EH (cell line): Measurements from ENCODE around the gene TTLL9.
"Not testable (repeated sequence)": the region's sequence is repeated elsewhere in the genome, so short reads cannot be mapped to it uniquely, and the experiment has no call there.

Source experiments
- DNase-seq: peaks from one replicate; pipeline ENCODE4 v3.0.0-alpha.2; 2015; ENCODE audit warnings: low read depth

Gene TTLL9

GRCh38 chr20:31883829-31884228 is 13.4 kb downstream of the TTLL9 start:
- no peak for DNase-seq

DNA sequence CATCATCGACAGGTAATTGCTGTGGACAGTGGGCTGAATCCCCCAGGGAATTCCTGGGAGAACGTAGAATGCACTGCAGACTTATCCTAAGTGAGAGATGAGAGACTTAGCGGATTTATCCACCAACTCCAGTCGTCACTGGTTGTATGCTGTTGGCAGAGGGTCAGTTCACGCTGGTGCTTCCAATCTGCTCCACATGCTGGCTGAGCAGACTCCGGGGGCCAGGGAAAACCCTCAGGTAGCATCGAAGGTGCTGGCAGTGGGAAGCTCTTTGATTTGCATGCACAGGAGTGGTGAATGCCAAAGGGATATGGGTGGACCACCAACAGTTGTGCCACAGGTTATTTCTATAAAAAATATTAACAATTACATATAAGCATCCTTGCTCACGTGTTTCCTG is 20.2 kb downstream of the TTLL9 start:
- no peak for DNase-seq

- DNase-seq: peak; percentile 61
Observed at GRCh38 chr20:31894980-31895675, 24.7 kb downstream of the TTLL9 start.

- DNase-seq: no peak
Observed at GRCh38 chr20:31896049-31896448, 25.6 kb downstream of the TTLL9 start.

DNA sequence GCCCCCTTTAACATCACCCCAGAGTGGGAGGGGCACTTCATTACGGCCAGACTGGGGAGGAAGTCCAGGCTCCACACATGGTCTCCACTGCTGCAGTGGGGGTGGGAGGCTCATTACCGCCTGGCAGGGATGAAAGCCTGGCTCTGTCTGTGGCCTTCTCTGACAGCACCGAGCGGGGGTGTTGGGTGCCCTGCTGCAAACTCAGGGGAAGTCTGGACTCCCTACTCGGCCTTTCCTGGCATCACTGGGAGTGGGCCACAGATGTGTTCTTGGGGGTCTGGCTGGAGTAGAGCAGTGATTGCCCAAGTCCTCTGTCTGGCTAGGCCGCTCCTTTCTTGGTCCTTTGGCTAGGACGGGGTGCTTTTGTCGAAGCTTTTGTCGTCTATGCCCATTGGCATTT is 27.1 kb downstream of the TTLL9 start:
- no peak for DNase-seq

- no peak for DNase-seq
Observed at GRCh38 chr20:31901615-31902014, 31.2 kb downstream of the TTLL9 start.

DNA sequence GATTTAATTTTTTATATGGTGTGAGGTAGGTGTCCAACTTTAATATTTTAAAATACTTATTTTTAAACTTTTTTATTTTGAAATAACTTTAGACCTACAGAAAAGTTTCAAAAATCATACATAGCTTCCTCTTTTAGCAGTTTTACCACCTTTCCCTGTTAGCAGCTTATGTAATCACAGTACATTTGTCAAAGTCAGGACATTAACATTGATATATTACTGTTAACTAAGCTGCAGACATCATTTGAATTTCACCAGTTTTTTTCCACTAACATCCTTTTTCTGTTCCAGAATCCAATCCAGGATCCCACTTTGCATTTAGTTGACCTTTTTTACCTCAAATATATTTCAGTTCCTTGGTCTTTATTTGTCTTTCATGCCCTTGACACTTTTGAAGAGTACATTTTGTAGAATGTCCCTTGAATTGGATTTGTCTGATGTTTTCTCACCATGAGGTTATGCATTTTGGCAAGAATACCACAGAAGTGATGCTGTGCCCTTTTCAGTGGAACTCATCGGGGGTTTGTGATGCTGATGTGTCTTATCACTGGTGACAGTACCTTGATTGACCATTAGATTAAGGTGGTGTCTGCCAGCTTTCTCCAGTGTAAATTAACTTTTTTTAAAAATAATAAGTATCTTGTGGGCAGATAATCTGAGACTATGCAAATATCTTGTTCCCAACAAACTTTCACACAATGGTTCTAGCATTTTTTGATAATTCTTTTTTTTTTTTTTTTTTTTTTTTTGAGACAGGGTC is 33.4 kb downstream of the TTLL9 start:
- no peak for DNase-seq

- DNase-seq: no peak
Observed at GRCh38 chr20:31906001-31906400, 35.6 kb downstream of the TTLL9 start.

GRCh38 chr20:31907046-31907445 is 36.6 kb downstream of the TTLL9 start:
- no peak for DNase-seq

DNA sequence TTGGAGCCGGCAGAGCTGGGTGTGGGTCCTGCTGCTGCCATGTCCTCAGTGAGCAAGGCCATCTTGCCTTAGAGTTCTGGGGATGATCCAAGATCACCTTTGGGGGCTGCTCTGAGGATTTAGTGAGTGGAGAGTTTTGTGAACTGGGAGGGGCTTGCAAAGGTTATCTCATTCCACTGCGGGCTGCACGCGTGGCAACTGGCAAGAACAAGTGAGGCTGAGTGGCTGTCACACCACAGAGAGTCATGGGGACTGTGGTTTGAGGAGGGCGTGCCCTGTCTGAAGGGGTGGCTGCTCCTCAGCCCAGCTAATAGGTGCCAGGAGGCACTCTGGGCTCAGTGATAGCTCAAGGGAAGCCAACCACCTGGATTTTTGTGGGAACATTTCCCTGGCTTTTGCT is 37.6 kb downstream of the TTLL9 start:
- DNase-seq: no peak

DNA sequence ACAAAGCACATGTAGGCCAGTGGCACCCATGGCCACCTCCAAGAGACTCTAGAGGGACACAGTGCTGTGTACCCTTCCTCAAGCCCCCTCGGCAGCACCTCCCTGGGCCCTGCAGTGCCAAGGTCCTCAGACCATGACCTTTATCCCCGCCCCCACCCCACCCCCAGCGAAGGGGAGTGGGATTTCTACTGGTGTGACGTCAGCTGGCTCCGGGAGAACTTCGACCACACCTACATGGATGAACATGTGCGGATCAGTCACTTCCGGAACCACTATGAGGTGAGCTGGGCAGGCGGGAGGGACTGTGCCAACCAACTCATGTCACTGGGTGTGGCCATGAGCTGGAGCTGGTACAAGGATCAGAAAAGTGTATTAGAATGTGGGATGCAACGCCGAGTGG is 38.0 kb downstream of the TTLL9 start:
- DNase-seq: no peak

GRCh38 chr20:31909253-31910070 is 39.0 kb downstream of the TTLL9 start:
- DNase-seq: no peak

GRCh38 chr20:31910071-31910803 is 39.8 kb downstream of the TTLL9 start:
- DNase-seq: no peak

DNA sequence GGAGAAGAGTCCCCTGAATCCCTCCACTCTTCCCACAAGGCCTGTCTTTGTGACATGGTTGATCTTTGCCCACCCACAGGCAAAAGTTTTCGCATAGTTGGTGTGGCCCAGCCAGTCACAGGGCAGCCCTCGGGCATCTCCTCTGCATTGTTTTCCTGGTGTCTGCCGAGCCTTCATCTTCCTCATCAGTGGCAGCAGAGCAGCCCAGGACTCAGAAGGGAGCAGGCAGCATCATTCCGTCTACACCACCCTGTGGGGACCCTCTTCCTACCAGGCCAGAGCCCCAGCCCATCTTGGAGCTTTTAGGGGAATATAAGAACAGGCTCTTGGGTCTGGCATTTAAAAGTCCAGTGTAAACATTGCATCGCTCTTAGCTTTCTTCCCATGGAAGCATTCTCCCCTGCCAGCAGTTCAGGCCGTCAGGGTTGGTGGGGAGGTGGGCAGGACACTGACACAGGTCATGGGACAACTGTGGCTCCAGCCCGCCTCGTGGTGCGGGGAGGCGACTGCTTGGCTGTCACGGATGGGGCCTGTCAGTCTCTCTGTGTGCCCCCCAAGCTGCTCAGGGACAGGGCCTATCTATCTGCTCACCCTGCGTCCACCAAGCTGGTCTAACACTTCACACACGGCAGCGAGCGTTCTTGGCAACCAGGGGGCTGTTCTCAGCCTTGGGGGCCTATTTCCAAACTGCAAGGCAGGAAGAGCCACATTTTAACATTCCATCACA is 43.2 kb downstream of the TTLL9 start:
- DNase-seq: no peak

DNA sequence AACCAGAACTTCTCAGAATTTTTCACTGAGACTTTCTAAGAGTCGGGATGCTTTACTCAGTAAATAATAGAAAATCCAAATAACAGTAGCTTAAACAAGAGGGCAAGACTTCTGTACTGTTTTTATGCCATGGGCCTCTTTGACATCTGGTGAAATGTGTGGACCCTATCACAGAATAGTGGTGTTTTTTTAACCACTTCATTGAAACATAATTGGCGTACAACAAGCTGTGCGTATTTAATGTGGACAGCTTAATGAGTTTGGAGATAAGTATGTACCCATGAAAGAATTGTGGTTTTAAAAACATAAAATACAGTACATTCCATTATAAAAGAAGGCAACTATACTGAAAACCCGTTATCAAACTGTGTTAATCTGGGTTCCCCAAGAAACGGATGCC is 43.7 kb downstream of the TTLL9 start:
- DNase-seq: no peak

DNA sequence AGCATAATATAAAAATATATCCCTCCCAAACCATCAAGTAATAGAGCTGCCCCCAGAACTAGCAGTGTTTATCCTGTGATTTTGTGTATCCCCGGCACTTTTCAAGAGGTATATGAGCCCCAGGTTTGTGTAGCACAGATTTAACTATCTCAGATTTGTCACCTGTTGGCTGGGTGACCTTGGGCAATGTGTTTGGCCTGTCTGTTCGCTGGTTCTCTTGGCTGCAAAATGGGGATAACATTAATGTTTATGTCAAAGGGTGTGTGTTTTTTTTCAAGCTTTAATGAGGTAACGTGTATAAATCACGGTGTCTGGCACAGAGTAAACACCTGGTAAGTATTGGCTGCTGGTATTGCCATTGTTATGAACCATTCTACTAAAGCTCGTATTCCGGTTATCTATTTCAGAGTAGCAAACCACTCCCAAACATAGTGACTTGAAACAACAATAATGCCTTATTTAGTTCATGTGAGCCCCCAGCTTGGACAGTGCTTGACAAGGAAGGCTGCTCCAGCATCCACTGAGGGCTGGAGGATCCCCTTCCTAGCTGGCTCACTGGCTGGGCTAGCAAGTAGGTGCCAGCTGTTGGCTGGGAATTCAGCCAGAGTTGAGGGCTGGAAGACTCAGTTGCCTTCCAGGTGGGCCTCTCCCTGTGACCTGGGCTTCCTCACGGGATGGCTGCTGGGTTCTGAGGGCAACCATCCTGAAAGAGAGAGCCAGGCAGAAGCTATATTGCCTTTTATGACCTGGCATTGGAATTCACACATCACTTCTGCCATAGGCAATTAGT is 45.3 kb downstream of the TTLL9 start:
- DNase-seq: no peak

DNA sequence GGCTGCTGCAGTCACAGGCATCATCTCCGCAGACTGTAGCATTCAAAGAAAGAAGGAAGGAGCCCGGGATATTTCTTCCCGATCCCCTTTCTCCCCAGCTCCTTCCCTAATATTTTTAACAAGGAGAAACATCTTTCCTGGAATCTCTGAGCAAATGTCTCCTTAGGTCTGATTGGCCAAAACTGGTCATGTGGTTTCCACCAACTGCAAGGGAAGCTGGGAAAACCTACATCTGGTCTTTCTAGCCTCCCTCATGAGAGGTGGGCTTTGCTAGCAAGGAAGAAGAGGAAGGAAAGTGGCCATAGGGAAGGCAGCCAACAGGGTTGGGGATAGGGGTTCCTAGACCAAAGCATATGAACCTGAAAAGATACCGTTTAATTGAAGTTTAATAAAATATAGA is 46.3 kb downstream of the TTLL9 start:
- no peak for DNase-seq

DNA sequence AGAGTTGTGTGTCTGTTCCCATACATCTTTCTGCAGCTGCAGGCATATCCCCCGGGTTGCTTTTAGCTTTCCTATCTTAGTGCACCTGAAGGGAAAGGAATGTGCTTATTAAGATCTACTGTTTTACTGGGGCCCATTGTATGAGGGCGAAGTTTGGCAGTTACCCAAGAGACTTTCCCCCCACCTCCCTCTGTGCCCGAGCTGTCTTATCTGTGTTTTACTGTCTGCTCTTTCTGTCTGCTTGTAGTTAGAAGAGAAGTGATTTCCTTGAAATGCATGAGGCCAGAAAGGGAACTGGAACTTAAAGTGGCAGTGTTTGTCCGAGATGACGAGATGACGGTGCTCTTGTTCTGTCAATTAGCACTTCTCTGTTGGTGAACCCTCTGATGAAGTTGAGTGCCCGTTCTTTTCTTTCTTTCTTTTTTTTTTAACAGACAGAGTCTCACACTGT is 47.6 kb downstream of the TTLL9 start:
- not testable (repeated sequence) for DNase-seq

GRCh38 chr20:31918466-31919105 is 48.2 kb downstream of the TTLL9 start:
- no peak for DNase-seq
